ENCODE results near the gene NOL4L.

DNA sequence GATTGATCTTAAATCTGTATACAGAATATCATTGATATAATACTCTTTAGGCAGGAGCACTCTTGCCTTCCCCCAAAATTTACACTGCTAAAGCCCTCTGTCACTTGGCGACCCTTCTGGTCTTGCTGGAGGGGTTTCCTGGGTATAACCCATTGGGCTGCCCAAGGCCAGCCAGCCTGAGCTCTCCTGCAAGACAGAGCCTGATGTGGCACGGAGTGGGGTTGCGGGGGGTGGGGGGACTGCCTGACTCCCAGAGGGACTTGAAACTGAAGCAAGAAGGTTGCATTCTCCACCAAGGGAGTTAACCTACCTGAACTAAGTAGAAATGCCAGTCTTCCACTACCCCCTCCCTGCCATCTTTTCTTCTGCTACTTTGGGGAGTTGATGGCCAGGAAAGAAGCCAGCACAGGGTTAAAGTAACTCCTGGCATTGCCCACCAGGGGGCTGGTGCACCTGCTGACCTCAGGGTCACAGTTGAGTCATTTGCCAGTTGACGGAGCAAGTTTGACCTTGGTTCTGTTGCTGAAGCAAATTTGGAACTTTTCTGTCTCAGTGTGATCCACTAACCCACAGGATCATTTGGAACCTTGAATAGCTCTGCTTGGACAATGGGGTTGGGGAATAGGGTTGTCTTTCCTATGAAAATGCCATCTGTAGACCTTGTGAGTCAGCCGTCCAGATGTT lies 147.6 kb downstream of the NOL4L start:
- TF ChIP-seq POLR2A (IDR thresholded peaks at IDR 0.05) = no peak
- TF ChIP-seq, protein P1, sequence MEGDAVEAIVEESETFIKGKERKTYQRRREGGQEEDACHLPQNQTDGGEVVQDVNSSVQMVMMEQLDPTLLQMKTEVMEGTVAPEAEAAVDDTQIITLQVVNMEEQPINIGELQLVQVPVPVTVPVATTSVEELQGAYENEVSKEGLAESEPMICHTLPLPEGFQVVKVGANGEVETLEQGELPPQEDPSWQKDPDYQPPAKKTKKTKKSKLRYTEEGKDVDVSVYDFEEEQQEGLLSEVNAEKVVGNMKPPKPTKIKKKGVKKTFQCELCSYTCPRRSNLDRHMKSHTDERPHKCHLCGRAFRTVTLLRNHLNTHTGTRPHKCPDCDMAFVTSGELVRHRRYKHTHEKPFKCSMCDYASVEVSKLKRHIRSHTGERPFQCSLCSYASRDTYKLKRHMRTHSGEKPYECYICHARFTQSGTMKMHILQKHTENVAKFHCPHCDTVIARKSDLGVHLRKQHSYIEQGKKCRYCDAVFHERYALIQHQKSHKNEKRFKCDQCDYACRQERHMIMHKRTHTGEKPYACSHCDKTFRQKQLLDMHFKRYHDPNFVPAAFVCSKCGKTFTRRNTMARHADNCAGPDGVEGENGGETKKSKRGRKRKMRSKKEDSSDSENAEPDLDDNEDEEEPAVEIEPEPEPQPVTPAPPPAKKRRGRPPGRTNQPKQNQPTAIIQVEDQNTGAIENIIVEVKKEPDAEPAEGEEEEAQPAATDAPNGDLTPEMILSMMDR (IDR thresholded peaks at IDR 0.05) = no peak
- TF ChIP-seq EP300 (IDR thresholded peaks at IDR 0.05) = no peak
